ENCODE measurements around the gene DNAJC24.

The DNAJC24 gene

DNA sequence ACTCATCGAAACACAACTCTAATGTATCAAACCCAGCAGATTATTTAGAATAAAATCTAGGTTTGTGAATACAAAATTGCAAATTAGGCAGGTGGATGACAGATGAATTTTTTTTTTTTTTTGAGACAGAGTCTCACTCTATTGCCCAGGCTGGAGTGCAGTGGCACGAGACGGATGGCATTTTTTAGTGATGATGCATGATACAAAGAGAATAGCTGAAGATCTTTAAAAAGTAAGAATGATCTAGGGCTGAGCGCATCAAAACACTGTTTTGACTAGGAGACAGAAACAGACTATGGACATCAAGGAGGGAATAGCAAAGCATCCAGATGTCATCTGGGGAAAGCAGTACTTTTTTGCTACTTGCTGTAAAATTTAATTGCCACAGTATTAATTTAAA is 76.0 kb downstream of the DNAJC24 start:
- TF ChIP-seq, protein P1, sequence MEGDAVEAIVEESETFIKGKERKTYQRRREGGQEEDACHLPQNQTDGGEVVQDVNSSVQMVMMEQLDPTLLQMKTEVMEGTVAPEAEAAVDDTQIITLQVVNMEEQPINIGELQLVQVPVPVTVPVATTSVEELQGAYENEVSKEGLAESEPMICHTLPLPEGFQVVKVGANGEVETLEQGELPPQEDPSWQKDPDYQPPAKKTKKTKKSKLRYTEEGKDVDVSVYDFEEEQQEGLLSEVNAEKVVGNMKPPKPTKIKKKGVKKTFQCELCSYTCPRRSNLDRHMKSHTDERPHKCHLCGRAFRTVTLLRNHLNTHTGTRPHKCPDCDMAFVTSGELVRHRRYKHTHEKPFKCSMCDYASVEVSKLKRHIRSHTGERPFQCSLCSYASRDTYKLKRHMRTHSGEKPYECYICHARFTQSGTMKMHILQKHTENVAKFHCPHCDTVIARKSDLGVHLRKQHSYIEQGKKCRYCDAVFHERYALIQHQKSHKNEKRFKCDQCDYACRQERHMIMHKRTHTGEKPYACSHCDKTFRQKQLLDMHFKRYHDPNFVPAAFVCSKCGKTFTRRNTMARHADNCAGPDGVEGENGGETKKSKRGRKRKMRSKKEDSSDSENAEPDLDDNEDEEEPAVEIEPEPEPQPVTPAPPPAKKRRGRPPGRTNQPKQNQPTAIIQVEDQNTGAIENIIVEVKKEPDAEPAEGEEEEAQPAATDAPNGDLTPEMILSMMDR (IDR thresholded peaks at IDR 0.05; ENCODE audit: low read depth, low read length, missing control alignments): no peak
- DNase-seq (ENCODE audit: extremely low read depth, low read depth): no peak
- H3K4me3 ChIP-seq (replicated peaks; ENCODE audit: low read depth, low read length): no peak overlapping the region

DNA sequence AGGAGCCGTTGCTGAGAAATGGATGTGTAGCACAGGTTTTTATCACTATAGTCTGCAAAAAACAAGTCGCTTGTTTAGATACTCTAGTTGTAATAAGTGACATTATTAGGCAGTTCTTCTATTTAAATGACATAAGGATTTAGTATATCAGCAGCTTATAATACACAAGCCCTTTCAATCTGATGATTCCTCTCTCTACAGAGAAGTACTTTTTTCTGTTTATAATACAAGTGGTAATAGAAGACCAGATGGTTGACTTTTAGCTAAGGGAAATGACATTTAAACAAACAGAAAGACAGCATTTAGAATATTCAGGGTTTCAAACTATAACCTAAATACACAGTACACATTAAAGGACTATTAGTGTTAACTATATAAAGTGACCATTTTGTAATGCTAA is 79.4 kb downstream of the DNAJC24 start:
- H3K4me3 ChIP-seq (replicated peaks; ENCODE audit: low read depth, low read length): no peak overlapping the region
- TF ChIP-seq, protein P1 (IDR thresholded peaks at IDR 0.05; ENCODE audit: low read depth, low read length, missing control alignments): no peak
- DNase-seq (ENCODE audit: extremely low read depth, low read depth): no peak

- no peak for DNase-seq (ENCODE audit: extremely low read depth, low read depth)
- H3K4me3 ChIP-seq (replicated peaks; ENCODE audit: low read depth, low read length): no peak overlapping the region
- TF ChIP-seq, protein P1 (IDR thresholded peaks at IDR 0.05; ENCODE audit: low read depth, low read length, missing control alignments): no peak
Measured at GRCh38 chr11:31450841-31451240, 81.2 kb downstream of the DNAJC24 start.

DNA sequence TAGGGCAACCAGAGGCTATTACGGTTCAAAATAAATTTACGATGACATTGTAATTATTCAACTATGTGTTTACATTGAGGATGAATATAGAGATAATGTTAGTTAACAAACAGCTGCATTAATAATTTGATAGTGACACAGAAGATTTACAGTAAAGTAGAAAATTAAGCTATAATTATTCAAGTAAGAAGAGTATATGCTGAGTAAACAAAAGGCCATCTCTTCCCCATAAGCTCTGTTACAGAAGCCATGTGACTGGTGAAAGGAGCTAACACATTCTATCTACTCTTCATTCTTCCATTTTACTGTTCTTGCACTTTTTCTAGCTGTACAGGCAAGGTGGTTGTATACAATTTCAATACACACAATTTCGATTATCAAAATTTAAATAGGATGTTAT is 85.5 kb downstream of the DNAJC24 start:
- TF ChIP-seq, protein P1 (IDR thresholded peaks at IDR 0.05; ENCODE audit: low read depth, low read length, missing control alignments): no peak
- DNase-seq (ENCODE audit: extremely low read depth, low read depth): no peak
- no peak overlapping the region for H3K4me3 ChIP-seq (replicated peaks; ENCODE audit: low read depth, low read length)

DNA sequence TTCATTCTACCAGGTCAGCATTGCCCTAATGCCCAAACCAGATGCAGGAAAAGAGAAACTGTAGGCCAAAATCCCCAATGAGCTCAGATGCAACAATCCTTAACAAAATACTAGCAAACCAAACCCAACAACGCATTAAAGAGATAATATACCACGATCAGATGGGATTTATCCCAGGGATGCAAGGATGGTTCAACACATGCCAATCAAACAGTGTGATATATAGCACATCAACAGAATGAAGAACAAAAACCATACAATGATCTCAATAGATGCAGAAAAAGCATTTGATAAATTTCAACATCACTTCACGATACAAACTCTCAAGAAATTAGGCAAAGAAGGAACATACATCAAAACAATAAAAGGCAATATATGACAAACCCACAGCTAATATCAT is 94.8 kb downstream of the DNAJC24 start:
- no peak for DNase-seq (ENCODE audit: extremely low read depth, low read depth)
- TF ChIP-seq, protein P1 (IDR thresholded peaks at IDR 0.05; ENCODE audit: low read depth, low read length, missing control alignments): no peak

GRCh38 chr11:31474083-31474482 is 104.4 kb downstream of the DNAJC24 start:
- TF ChIP-seq, protein P1 (IDR thresholded peaks at IDR 0.05; ENCODE audit: low read depth, low read length, missing control alignments): no peak
- no peak for DNase-seq (ENCODE audit: extremely low read depth, low read depth)
- H3K4me3 ChIP-seq (replicated peaks; ENCODE audit: low read depth, low read length): no peak overlapping the region

More for the DNA sequence above, 94.8 kb downstream of the DNAJC24 start:
- H3K4me3 ChIP-seq (replicated peaks; ENCODE audit: low read depth, low read length): no peak overlapping the region

- TF ChIP-seq, protein P1 (IDR thresholded peaks at IDR 0.05; ENCODE audit: low read depth, low read length, missing control alignments): no peak
- H3K4me3 ChIP-seq (replicated peaks; ENCODE audit: low read depth, low read length): no peak overlapping the region
- DNase-seq (ENCODE audit: extremely low read depth, low read depth): no peak
Measured at GRCh38 chr11:31477528-31478222, 108.0 kb downstream of the DNAJC24 start.

All from HFF-Myc (cell line).